Left lobe of liver (tissue), 2 donors: Measurements from ENCODE around the gene DGKE. TPM values are rescaled to one million over a fixed set of nuclear protein-coding genes. Genes with fewer than 3 reads are reported as not detected.
A peak's percentile ranks its signal among the peaks of the same experiment; 100 is the strongest.

ENCODE experiments used
- ATAC-seq: fragments of 200-7000 bp; cut with Tn5 transposase; one replicate; pipeline ENCODE4 v1.9.1; 2020; ENCODE audit warnings: mild to moderate bottlenecking, moderate library complexity
- DNase-seq: peaks from one replicate; pipeline ENCODE4 v3.0.0-alpha.2; 2020; ENCODE audit warnings: low spot score
- total RNA-seq: library from RNA; stranded (reverse); gene quantifications from one replicate; pipeline ENCODE4 v1.2.1, GENCODE V29; 2021
- donor health status: DM: no; HTN: no; CAD: no; lungs with moderate emphysema.
- donor health status: DM: no; HTN: yes; CAD: no.

Gene DGKE
- total RNA-seq, 1 donor from 2014 or later, result 4.0 TPM

DNA sequence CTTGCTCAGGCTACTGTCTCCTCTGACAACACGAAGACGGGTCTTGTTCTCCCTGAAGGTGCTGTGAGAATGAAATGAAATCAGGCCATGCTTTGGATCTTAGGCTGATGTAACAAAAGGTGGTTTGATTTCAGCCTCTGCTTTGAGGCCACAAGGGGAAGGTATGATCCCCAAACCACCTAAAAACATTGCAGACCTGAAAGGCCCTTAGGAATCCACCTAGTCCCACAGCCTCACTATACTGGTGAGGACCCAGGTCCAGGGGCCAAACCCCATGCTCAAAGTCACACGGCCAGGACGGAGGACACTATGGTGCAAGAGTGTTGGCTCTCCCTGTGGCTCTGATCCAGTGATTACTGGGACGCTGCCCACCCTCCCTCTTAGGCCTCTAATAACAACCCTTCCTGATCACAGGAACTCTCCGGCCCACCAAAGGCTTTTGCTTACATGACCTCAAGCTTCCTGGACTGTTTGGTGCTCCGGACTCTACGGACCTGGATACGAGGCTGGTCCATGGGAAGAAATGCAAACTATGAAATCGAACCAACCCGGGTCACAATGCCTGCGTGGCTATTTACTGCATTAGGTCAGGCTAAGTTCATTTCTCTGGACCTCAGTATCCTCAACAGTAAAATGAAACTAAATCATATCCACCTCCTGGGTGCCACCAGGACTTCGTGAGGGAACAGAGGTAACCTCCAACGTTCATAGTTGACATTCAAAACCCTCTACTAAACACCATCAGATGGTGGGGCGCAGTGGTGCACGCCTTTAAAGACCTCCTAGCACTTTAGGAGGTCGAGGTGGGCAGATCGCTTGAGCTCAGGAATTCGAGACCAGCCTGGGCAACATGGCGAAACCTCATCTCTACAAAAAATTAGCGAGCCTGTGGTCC lies 78.4 kb downstream of the DGKE start:
- ATAC-seq (peak; percentile 52), DNase-seq (peak; percentile 93)

DNA sequence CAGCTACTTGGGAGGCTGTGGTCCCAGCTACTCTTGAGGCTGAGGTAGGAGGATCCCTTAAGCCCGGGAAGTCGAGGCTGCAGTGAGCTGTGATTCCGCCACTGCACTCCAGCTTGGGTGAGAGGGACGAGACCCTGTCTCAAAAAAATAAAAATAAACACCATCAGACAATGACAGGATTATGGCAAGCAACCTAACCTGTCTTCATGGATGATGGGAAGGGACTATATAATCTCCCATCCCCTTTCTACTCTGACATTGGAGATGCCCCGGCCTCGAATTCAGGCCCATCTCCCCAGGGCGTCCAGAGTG lies 79.0 kb downstream of the DGKE start:
- ATAC-seq (no peak), DNase-seq (no peak)

DNA sequence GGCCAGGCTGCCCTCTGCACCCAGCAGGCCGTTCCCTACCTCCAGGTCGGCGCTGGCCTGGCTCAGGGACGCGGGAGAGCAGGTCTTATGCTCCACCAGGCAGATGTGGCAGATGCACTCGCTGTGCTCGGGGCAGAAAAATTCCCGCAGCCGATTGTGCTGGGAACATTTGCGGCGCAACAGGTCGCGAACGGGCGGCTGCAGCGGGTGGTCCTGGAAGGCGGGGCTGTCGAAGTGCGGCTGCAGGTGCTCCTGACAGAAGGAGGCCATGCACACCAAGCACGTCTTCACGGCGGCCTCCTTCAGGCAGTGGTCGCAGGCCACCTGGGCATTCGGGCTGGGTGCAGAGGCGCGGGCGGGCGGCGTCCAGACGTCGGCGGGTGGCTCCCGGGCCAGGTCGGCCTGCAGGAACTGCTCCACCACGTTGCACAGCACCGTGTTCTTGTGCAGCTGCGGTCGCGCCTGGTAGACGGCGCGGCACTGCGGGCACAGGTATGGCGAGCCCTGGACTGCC lies 79.5 kb downstream of the DGKE start:
- DNase-seq (no peak), ATAC-seq (peak; percentile 43)

DNA sequence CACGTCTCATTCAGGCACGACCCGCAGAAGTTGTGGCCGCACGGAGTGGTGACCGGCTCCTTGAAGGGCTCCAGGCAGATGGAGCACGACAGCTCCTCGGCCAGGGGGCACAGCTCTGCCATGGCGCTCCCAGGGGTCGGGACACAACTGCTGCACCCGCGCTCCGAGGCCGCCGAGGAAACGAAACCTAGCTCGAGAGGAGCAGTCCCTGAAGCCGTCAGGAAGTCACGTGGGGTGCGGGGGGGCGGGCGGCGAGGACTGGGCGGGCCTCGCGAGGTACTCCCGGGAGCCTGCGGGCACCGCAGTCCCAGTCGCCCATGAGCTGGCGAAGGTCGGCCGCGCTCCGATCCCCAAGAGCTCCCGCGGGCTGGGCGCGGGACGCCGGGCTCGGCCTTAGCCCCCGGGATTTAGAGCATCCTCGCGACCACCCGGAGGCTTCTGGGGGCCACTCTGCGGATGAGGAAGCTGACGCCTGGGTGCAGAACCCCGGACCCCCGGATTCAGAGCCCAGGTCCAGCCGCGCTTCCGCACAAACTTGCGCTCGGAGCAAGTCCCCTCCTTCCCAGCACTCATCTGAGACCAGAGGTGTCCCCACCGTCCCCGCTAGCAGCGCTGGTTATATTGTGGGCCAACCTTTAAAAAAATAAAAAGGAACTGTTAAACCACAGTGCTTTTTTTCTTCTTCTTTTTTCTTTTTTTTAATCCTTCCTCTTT lies 80.1 kb downstream of the DGKE start, which contains the start of gene TRIM25:
Gene TRIM25, minus strand, starts transcription at position 183 of the 714 bp plus-strand sequence. Its CDS starts 61 bp downstream, at position 122.
- DNase-seq (peak; percentile 96), ATAC-seq (peak; percentile 82)

DNA sequence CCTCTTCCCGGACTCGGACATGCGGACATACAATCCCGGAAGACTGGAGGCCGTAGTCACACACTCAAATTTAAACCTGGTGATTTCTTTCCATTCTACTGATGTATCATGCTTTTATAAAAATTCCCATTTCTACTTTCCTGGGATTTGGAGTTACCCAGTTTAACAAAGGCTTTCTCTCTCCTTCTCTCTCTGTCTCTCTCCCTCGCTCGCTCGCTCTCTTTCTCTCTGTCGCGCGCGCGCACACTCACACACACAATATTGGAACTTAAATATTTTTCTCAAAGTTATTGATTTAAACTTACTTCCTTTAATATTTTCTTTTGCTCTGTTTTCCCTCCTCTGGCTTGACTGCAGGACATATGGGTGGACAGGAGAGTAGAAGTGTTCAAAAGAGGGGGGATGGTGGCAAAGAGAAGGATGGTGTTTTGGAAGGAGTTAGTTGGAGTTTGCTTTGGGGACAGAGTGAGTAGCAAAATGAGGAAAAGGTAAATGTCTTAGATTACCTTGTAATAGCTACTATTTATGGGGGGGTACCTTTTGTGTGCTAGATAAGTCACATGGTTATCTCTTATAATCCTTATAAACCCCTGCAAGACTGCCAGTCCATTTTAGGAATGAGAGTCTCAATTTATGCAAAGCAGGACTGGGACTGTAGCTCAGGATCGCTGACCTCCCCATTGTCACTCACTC lies 80.8 kb downstream of the DGKE start:
- DNase-seq (no peak), ATAC-seq (no peak)

DNA sequence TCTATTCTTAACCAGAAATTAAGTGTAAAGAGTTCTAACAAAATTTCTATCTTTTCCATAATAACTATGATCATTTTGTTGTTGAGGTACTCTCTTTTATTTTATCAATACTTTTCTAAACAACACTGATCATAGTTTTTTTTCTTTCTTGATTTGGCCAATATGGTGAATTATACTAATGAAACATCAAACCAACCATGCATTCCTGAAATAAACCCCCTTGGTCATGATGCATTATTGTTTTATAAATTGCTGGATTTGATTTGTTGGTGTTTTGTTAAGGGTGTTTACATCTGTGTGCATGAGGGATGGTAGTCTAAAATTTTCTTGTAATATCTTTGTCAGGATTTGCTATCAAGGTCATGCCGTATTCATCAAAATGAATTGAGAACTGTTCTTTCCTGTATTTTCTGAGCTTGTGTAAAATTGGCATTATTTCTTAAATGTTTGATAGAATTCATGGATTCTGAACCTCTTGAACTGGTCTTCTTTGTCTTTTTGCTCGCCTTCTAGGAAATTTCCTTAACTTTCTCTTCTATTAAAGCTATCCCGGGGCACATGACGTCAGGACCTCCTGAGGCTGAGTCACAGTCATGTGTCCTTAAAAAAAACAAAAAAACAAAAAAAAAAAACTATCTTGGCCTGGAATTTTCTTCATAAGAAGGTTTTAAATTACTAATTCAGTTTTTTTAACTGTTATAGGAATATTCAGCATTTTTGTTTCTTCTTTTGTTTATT lies 83.8 kb downstream of the DGKE start:
- no peak for ATAC-seq
- no peak for DNase-seq

DNA sequence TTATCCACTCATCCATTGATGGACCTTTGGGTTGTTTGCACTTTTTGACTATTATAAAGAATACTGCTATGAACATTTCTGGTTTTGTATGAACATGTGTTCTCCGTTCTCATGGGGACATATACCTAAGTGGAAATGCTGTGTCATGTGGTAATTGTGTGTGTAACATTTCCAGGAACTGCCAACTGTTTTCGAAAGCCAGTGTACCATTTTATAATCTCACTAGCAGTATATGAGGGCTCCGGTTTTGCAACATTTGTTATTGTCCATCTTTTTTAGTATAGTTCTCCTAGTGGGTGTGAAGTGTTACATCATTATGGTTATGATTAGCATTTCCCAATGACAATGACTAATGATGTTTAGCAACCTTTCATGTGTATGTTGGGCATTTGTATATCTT lies 85.0 kb downstream of the DGKE start:
- ATAC-seq (no peak), DNase-seq (no peak)

Other genes starting within 250 kb of the DGKE start
- gene NOG, start 240.5 kb upstream of the DGKE start, total RNA-seq, result 0.13 TPM
- gene C17orf67, start 231 bp upstream of the DGKE start, total RNA-seq, result 1.9 TPM
- 55.4 TPM for gene TRIM25, start 79.9 kb downstream of the DGKE start, total RNA-seq
- 5.9 TPM for gene COIL, start 126.9 kb downstream of the DGKE start, total RNA-seq
- 11.6 TPM for gene SCPEP1, start 144.0 kb downstream of the DGKE start, total RNA-seq